Activated T-cell treated with anti-CD3 and anti-CD28 coated beads for 4 hours (primary cell): ENCODE measurements around the gene MOSPD2.

Experiments used
- DNase-seq: peaks from one replicate; pipeline ENCODE4 v3.0.0-alpha.2; 2020

The MOSPD2 gene

GRCh38 chrX:14872851-14873675 lies at the start of gene MOSPD2, which contains the start of gene FANCB:
Gene MOSPD2, plus strand, starts transcription at chrX:14873421. Its CDS starts 108 bp downstream, at chrX:14873529.
Gene FANCB, minus strand, starts transcription at chrX:14873069. Its CDS starts 7,559 bp downstream, at chrX:14865510.
- peak; percentile 88 for DNase-seq

DNA sequence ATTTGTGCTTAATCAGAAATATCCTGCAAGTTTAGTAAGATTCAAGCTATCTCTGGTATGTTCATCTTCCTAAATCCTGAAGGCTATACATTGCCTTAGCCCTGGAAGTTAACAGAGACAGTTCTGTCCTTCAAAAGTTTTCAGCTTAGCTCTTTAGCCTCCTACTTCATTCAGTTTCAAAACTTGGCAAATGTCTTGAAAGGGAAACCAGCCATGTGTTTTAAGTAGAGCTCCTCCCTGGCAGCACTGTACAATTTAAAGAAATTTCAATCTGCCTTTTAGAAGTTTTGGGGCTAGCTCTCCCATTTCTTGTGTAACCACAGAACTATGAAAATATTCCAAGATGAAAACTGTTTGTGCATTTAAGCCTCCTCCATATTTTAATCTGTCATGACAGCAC lies 47.4 kb upstream of the MOSPD2 start:
- no peak for DNase-seq

GRCh38 chrX:14826319-14826718 lies 46.9 kb upstream of the MOSPD2 start:
- no peak for DNase-seq

DNA sequence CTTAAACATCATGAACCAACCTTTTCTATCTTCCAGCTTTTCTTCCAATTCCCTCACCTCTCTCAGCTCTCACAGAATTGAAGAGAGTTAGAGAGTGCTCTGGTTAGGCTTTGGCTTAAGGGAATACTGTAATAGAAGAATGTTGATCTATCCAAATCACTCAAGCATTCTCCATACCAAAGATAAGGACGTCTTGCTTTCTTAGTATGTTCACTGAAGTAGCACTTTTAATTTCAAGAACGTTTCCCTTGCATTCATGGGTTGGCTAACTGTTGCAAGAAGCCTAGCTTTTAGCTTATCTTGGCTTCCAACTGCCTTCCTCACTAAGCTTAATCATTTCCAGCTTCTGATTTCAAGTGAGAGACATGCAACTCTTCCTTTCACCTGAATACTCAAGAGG lies 43.6 kb upstream of the MOSPD2 start:
- DNase-seq: no peak

DNA sequence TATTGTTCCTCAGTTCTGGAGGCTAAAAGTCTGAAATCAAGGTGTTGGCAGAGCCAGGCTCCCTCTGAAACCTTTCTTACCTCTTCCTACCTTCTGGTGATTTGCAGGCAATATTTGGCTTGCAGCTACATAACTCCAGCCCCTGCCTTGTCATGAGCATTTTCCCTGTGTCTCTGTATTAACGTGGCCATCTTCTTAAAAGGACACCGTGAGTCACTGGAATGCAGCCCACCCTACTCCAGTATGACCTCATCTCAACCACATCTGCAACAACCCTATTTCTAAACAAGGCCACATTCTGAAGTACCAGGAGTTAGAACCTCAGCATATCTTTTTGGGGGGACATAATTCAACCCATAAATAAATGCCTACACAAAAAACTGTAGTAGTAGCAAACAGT lies 41.1 kb upstream of the MOSPD2 start:
- DNase-seq: no peak

DNA sequence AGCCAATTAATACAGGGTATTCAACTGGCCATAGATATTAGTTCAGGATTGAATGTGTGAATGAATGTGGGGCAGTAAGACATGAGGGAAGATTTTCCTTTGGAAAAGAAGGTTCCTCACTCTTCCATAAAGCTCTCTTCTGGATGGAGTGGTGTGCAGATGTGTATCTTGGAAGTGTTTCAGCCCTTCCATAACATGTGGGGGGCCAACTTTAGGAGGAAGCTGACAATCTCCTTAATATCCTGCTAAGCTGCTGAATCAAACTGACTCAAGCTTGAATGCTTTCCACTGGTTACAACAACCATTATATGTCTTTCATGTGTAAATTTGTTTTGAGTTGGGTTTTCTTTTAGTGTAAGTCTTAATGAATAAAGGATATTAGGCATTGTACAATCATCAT lies 40.6 kb upstream of the MOSPD2 start:
- no peak for DNase-seq

DNA sequence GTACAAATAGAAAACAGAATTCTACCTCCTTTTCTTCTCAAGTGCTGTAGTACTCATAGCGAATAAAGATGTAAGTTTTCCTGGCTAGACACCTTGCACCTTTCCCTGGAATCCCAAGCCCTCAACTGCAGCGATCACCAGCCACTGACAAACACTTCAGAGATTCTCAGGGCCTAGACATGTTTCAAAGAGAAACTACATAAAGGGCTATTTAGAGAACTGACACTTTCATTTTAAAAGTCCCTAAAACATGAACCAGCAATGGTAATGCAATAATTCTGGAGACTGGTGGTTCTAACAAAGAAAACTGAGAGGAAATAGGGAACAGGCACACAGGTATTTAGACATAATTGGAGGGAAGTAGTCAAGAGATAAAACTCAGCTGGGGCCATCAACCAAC lies 36.1 kb upstream of the MOSPD2 start:
- no peak for DNase-seq

- DNase-seq: no peak
Observed at GRCh38 chrX:14843666-14844065, 29.6 kb upstream of the MOSPD2 start.

- DNase-seq: no peak
Observed at GRCh38 chrX:14851526-14851925, 21.7 kb upstream of the MOSPD2 start.

- DNase-seq: no peak
Observed at GRCh38 chrX:14864631-14865030, 8.6 kb upstream of the MOSPD2 start.

GRCh38 chrX:14865201-14865600 lies 8.0 kb upstream of the MOSPD2 start:
- no peak for DNase-seq

DNA sequence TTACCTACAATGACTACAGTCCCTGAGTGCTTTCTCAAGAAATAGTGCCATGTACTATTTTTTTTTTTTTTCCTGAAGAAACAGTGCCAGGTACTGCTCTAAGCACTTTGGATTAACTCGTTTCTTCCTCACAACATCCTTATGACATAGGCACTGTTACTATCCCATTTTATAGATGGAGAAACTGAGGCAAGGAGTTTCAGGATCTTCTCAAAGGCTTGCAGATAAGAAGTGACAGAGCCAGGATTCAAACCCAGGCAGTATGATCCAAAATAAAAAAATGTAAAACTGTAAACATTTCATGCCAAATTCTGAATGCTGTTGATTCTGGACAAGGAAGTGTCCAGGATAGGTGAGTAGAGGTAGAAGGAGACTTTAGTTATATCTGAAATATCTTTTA lies 1.5 kb upstream of the MOSPD2 start:
- no peak for DNase-seq

GRCh38 chrX:14872355-14872754 lies 866 bp upstream of the MOSPD2 start:
- DNase-seq: no peak

DNA sequence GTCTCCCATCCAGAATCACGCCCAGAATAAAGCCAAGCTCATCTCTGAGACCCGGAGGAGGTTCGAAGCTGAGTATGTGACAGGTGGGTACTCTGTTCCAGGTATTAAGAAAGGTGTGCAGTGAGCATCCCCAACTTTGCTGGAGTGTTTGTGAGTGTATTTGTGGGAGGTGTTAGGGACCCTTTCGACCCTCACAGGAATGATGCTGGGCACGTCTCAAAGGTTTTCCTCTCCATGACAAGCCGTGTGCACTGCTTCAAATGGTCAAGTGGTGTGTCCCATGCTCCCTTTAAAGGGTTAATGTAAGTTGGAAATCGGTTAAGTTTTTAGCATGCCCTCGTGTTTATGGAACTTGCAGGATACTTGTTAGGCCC lies 442 bp downstream of the MOSPD2 start:
- no peak for DNase-seq

DNA sequence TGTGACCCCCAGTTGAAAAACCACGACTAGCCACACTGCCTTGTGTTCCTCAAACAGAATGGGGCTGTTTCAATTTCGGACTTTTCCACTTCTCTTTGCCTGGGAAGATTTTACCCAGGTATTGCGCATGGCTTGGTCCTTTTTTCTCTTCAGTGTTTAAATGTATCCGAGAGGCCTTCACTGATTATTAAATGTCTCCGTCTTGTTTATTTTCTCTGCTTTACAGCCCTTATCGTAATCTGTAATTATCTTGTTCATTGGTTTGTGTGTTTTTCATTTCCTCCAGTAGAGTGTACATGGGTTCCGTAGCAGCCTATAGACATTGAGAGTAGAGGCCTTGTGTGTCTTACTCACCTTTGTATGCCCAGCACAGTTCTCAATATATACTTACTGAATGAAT lies 2.4 kb downstream of the MOSPD2 start:
- no peak for DNase-seq

GRCh38 chrX:14883826-14884225 lies 10.6 kb downstream of the MOSPD2 start:
- DNase-seq: no peak

GRCh38 chrX:14884714-14885113 lies 11.5 kb downstream of the MOSPD2 start:
- no peak for DNase-seq

- DNase-seq: no peak
Observed at GRCh38 chrX:14886252-14886651, 13.0 kb downstream of the MOSPD2 start.

- no peak for DNase-seq
Observed at GRCh38 chrX:14896273-14896672, 23.1 kb downstream of the MOSPD2 start.

GRCh38 chrX:14897042-14897441 lies 23.8 kb downstream of the MOSPD2 start:
- no peak for DNase-seq

DNA sequence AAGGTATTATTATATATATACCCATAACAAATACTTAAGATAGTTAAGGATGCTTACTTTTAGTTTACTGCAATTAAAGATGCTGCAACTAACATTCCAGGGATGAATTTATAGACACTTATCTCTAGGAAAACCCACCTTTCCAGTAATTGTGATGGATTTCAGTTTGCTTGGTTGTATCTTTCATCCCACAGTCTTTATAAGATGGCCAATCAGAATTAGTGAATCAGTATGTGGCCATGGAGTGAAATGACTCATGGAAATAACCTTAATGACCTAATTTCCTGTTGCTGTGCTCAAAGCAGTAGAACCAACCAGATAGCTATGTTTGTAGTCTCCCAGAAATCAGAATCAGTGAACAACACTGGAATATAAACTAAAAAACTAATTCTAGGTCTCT lies 26.4 kb downstream of the MOSPD2 start:
- DNase-seq: no peak

DNA sequence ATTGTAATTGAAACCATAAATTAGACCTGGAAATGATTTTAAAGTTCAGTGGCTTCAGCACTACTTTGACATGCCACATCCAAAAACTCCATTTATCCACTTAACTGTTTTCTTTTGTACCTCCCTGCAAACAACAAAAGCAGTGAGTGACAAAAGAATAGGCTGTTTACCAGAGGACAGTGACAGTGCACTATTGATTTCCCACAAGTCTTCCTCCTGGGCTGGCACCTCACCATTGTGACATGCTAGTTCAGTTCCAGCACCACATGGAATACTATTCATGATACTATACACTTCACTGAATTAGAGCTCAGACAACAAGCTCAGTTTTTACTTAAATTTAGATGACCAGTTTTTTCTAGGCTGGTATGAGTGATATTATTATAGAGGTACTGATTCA lies 29.3 kb downstream of the MOSPD2 start:
- no peak for DNase-seq

DNA sequence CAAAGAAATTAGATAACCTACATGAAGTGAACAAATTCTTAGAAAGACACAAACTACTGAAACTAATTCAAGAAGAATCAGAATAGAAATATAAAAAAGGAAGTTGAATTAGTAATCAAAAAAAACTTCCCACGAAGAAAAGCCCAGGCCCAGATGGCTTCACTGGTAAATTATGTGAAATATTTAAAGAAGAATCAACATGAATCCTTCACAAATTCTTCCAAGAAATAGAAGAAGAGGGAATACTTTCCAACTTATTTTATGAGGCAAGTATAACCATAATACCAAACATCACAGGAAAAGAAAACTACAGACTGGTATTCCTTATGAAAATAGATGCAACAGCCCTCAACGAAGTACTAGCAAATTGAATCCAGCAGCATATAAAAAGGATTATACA lies 30.7 kb downstream of the MOSPD2 start:
- no peak for DNase-seq

DNA sequence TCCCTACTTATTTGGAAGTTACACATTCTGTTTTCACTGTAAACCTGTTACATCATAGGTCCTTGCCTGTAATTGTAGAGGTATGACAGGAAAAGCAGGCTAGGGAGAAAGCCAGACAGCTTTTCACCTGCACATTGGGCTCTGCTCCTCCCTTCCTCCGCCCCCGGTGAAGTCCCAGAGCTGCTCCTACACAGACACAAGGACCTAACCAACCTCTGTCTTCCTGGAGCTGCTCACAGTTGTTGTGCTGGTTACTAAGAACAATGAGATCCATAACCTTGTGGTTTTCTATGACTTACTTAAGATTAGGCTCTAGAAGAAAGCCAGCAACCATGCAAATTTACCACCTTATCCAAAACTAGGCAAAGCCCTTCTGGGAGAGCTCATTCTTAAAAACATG lies 40.0 kb downstream of the MOSPD2 start:
- no peak for DNase-seq

GRCh38 chrX:14915596-14915995 lies 42.4 kb downstream of the MOSPD2 start:
- no peak for DNase-seq
